A549 (cell line): Measurements from ENCODE around the gene CD46. TPM values are rescaled to one million over a fixed set of nuclear protein-coding genes. Genes with fewer than 3 reads are reported as not detected.

Experiments used
- ATOH8 ChIP-seq: fragments of 250-450 bp; sonication (Bioruptor Pico); IDR thresholded peaks from 2 replicates; pipeline ENCODE4 v1.5.0; 2020; ENCODE audit warnings: low read depth, mild to moderate bottlenecking, moderate library complexity
- CBX2 ChIP-seq: fragments of 200-600 bp; sonication (generic); IDR thresholded peaks from 2 replicates; pipeline ENCODE4 v1.6.1; 2016; ENCODE audit warnings: low read depth, mild to moderate bottlenecking, borderline replicate concordance
- CBX8 ChIP-seq: fragments of 200-600 bp; sonication (generic); IDR thresholded peaks from 2 replicates; pipeline ENCODE4 v1.6.1; 2016
- CHD2 ChIP-seq: fragments of 150-350 bp; IDR thresholded peaks from 2 replicates; pipeline ENCODE4 v1.6.1; 2014; ENCODE audit warnings: low read length; ENCODE audit not compliant: partially characterized antibody
- CTCF ChIP-seq: fragments of >200 bp; sonication (Bioruptor Twin); formaldehyde crosslinking; IDR thresholded peaks from 3 replicates; pipeline ENCODE4 v1.5.1; 2016
- EHF ChIP-seq: fragments of 250-450 bp; sonication (Bioruptor Pico); IDR thresholded peaks from 2 replicates; pipeline ENCODE4 v1.5.0; 2020; ENCODE audit warnings: mild to moderate bottlenecking
- EHMT2 ChIP-seq: fragments of 200-600 bp; sonication (generic); IDR thresholded peaks from 2 replicates; pipeline ENCODE4 v1.6.1; 2016; ENCODE audit warnings: antibody characterized with exemption, low read depth, mild to moderate bottlenecking, moderate library complexity
- ESRRA ChIP-seq: fragments of 150-350 bp; IDR thresholded peaks from 2 replicates; pipeline ENCODE4 v1.6.1; 2014; ENCODE audit warnings: mild to moderate bottlenecking, low read length, borderline replicate concordance
- HDAC2 ChIP-seq: fragments of 200-600 bp; sonication (generic); IDR thresholded peaks from 2 replicates; pipeline ENCODE4 v1.6.1; 2016
- HEYL ChIP-seq: fragments of 250-450 bp; sonication (Bioruptor Pico); IDR thresholded peaks from 2 replicates; pipeline ENCODE4 v1.8.0; 2021; ENCODE audit warnings: mild to moderate bottlenecking, moderate library complexity
- HOXA7 ChIP-seq: fragments of 250-450 bp; sonication (Bioruptor Pico); IDR thresholded peaks from 2 replicates; pipeline ENCODE4 v1.5.0; 2020; ENCODE audit warnings: mild to moderate bottlenecking, moderate library complexity
- HOXB5 ChIP-seq: fragments of 250-450 bp; sonication (Bioruptor Pico); IDR thresholded peaks from 2 replicates; pipeline ENCODE4 v1.5.0; 2020; ENCODE audit warnings: mild to moderate bottlenecking, moderate library complexity
- JUN ChIP-seq, 2 experiments: fragments of >200 bp; sonication (Bioruptor Twin); formaldehyde crosslinking; IDR thresholded peaks; 2 replicates in 1 of 2; 3 replicates in 1 of 2; pipeline ENCODE4 v1.6.1; 2016 to 2017
- JUNB ChIP-seq: fragments of >200 bp; sonication (Bioruptor Twin); formaldehyde crosslinking; IDR thresholded peaks from 2 replicates; pipeline ENCODE4 v1.6.1; 2016
- KDM1A ChIP-seq: fragments of 200-600 bp; sonication (generic); IDR thresholded peaks from 2 replicates; pipeline ENCODE4 v1.6.1; 2016; ENCODE audit warnings: low read depth, mild to moderate bottlenecking
- KDM5A ChIP-seq: fragments of 200-600 bp; sonication (generic); IDR thresholded peaks from 2 replicates; pipeline ENCODE4 v1.6.1; 2016; ENCODE audit warnings: antibody characterized with exemption, mild to moderate bottlenecking
- MAZ ChIP-seq: fragments of 150-350 bp; IDR thresholded peaks from 2 replicates; pipeline ENCODE4 v1.6.1; 2014; ENCODE audit warnings: antibody characterized with exemption, low read depth, low read length, borderline replicate concordance
- POLR2A ChIP-seq: IDR thresholded peaks from 2 replicates; pipeline ENCODE4 v1.6.1; 2012; ENCODE audit warnings: mild to moderate bottlenecking, low read length
- POLR2AphosphoS2 ChIP-seq: conservative IDR thresholded peaks from 2 replicates; pipeline ENCODE4 v1.6.1; 2012; ENCODE audit warnings: low read length, improper control_type of control experiment, inconsistent platforms
- RAD21 ChIP-seq, 2 experiments: fragments of >200 bp in 1 of 2; sonication (Bioruptor Twin) in 1 of 2; formaldehyde crosslinking in 1 of 2; IDR thresholded peaks in 1 of 2; conservative IDR thresholded peaks in 1 of 2; 2 replicates in 1 of 2; 3 replicates in 1 of 2; pipeline ENCODE4 v1.6.1; 2012 to 2018; ENCODE audit warnings: inconsistent platforms in 1 of 2
- RARB ChIP-seq: fragments of 250-450 bp; sonication (Bioruptor Pico); IDR thresholded peaks from 2 replicates; pipeline ENCODE4 v1.8.0; 2021; ENCODE audit warnings: mild to moderate bottlenecking, moderate library complexity
- RCOR1 ChIP-seq: fragments of 150-350 bp; IDR thresholded peaks from 2 replicates; pipeline ENCODE4 v1.6.1; 2014; ENCODE audit warnings: antibody characterized with exemption, low read length, low read depth
- RFX5 ChIP-seq: fragments of 450-650 bp; IDR thresholded peaks from 2 replicates; pipeline ENCODE4 v1.7.1; 2014; ENCODE audit warnings: antibody characterized with exemption, mild to moderate bottlenecking, moderate library complexity
- RNF2 ChIP-seq: fragments of 200-600 bp; sonication (generic); IDR thresholded peaks from 2 replicates; pipeline ENCODE4 v1.6.1; 2016; ENCODE audit warnings: low read depth, mild to moderate bottlenecking, antibody characterized with exemption, moderate library complexity, borderline replicate concordance
- SREBF2 ChIP-seq: fragments of 450-650 bp; IDR thresholded peaks from 2 replicates; pipeline ENCODE4 v1.6.1; 2014; ENCODE audit warnings: mild to moderate bottlenecking, moderate library complexity
- ZC3H11A ChIP-seq: fragments of 450-650 bp; IDR thresholded peaks from 2 replicates; pipeline ENCODE4 v1.6.1; 2014; ENCODE audit warnings: antibody characterized with exemption, mild to moderate bottlenecking
- ZFP36 ChIP-seq: fragments of 450-650 bp; IDR thresholded peaks from 2 replicates; pipeline ENCODE4 v1.6.1; 2014; ENCODE audit warnings: borderline replicate concordance; ENCODE audit not compliant: partially characterized antibody
- ZNF302 ChIP-seq: fragments of 250-450 bp; sonication (Bioruptor Pico); IDR thresholded peaks from 2 replicates; pipeline ENCODE4 v1.9.0; 2021; ENCODE audit warnings: inconsistent platforms, mild to moderate bottlenecking, moderate library complexity
- polyA plus RNA-seq, 4 experiments: library from polyadenylated mRNA; depleted of rRNA in 3 of 4; stranded (reverse); fragments of >200 nt; fragmentation: RNase III in 1 of 4; extraction: RNeasy Plus Mini Kit Qiagen cat#74134 plus additional on column Dnase treatment in 1 of 4; gene quantifications; 2 replicates in 3 of 4; 3 replicates in 1 of 4; pipeline ENCODE4 v1.2.3, GENCODE V29; 2011 to 2017
- TF ChIP-seq, protein P1 (sequence below): fragments of 250-450 bp; sonication (Bioruptor Pico); IDR thresholded peaks from 2 replicates; pipeline ENCODE4 v1.5.0; 2021; ENCODE audit warnings: mild to moderate bottlenecking, moderate library complexity, borderline replicate concordance
- TF ChIP-seq, protein P2 (sequence below): fragments of >200 bp; sonication (Bioruptor Twin); formaldehyde crosslinking; IDR thresholded peaks from 3 replicates; pipeline ENCODE4 v1.6.1; 2016
- TF ChIP-seq, protein P3 (sequence below): fragments of 450-650 bp; IDR thresholded peaks from 2 replicates; pipeline ENCODE4 v1.6.1; 2014; ENCODE audit warnings: antibody characterized with exemption
- TF ChIP-seq, protein P4 (sequence below): IDR thresholded peaks from 2 replicates; pipeline ENCODE4 v1.6.1; 2012; ENCODE audit warnings: low read depth, borderline replicate concordance

CD46 gene
- polyA plus RNA-seq, 2 of the 4 experiments (the other 2 are of a cell fraction), result 142 to 239 TPM

- TF ChIP-seq, protein P1, sequence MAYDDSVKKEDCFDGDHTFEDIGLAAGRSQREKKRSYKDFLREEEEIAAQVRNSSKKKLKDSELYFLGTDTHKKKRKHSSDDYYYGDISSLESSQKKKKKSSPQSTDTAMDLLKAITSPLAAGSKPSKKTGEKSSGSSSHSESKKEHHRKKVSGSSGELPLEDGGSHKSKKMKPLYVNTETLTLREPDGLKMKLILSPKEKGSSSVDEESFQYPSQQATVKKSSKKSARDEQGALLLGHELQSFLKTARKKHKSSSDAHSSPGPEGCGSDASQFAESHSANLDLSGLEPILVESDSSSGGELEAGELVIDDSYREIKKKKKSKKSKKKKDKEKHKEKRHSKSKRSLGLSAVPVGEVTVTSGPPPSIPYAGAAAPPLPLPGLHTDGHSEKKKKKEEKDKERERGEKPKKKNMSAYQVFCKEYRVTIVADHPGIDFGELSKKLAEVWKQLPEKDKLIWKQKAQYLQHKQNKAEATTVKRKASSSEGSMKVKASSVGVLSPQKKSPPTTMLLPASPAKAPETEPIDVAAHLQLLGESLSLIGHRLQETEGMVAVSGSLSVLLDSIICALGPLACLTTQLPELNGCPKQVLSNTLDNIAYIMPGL (CRISPR knock-in tag), result peak; percentile 70; the same call in 1 of the 2 replicates
- TF ChIP-seq, protein P2, sequence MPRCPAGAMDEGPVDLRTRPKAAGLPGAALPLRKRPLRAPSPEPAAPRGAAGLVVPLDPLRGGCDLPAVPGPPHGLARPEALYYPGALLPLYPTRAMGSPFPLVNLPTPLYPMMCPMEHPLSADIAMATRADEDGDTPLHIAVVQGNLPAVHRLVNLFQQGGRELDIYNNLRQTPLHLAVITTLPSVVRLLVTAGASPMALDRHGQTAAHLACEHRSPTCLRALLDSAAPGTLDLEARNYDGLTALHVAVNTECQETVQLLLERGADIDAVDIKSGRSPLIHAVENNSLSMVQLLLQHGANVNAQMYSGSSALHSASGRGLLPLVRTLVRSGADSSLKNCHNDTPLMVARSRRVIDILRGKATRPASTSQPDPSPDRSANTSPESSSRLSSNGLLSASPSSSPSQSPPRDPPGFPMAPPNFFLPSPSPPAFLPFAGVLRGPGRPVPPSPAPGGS, result peak; percentile 41; the same call in 1 of the 3 replicates
- no peak for TF ChIP-seq CHD2
- peak; percentile 68; the same call in 1 of the 2 replicates for TF ChIP-seq RFX5
- no peak for TF ChIP-seq RNF2
- TF ChIP-seq ATOH8, result peak; percentile 53; the same call in 1 of the 2 replicates
- TF ChIP-seq RAD21 (conservative IDR thresholded peaks at IDR 0.05 in 1 of 2, IDR thresholded peaks at IDR 0.05 in 1 of 2), result peak in 1 of 2 experiments; percentile 13; a peak in 2 of 5 replicates
- TF ChIP-seq CTCF, result peak; percentile 40
- no peak for TF ChIP-seq CBX8
- TF ChIP-seq HEYL (CRISPR knock-in tag), result peak; percentile 75; the same call in 1 of the 2 replicates
- no peak for TF ChIP-seq SREBF2
- TF ChIP-seq ZFP36, result peak; percentile 73
- TF ChIP-seq EHF (CRISPR knock-in tag), result no peak
- TF ChIP-seq JUNB, result no peak
- TF ChIP-seq RCOR1, result no peak
- TF ChIP-seq ZC3H11A, result no peak
- 0 out of 2 replicates have a peak, but pooled peaks have one; percentile 79 for TF ChIP-seq HOXB5
- TF ChIP-seq CBX2, result no peak
- TF ChIP-seq ESRRA, result no peak
- peak; percentile 62 to 84; a peak in 4 of 5 replicates for TF ChIP-seq JUN (IDR thresholded peaks at IDR 0.05)
- no peak for TF ChIP-seq POLR2AphosphoS2
- no peak for TF ChIP-seq MAZ
- TF ChIP-seq KDM1A, result no peak
- no peak for TF ChIP-seq EHMT2
- no peak for TF ChIP-seq ZNF302 (CRISPR knock-in tag)
- no peak for TF ChIP-seq HOXA7 (CRISPR knock-in tag)
- TF ChIP-seq, protein P3, sequence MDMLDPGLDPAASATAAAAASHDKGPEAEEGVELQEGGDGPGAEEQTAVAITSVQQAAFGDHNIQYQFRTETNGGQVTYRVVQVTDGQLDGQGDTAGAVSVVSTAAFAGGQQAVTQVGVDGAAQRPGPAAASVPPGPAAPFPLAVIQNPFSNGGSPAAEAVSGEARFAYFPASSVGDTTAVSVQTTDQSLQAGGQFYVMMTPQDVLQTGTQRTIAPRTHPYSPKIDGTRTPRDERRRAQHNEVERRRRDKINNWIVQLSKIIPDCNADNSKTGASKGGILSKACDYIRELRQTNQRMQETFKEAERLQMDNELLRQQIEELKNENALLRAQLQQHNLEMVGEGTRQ, result no peak
- TF ChIP-seq POLR2A, result 0 out of 2 replicates have a peak, but pooled peaks have one; percentile 14
- no peak for TF ChIP-seq KDM5A
- TF ChIP-seq HDAC2, result no peak
- TF ChIP-seq, protein P4, sequence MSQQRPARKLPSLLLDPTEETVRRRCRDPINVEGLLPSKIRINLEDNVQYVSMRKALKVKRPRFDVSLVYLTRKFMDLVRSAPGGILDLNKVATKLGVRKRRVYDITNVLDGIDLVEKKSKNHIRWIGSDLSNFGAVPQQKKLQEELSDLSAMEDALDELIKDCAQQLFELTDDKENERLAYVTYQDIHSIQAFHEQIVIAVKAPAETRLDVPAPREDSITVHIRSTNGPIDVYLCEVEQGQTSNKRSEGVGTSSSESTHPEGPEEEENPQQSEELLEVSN, result 0 out of 2 replicates have a peak, but pooled peaks have one; percentile 52
- TF ChIP-seq RARB, result no peak; the same call in 1 of the 2 replicates
Measured at GRCh38 chr1:207823880-207824566, 72.2 kb downstream of the CD46 start (continued).
